B cell (primary cell): Measurements from ENCODE around the gene RBM19.

ENCODE experiments used
- CTCF ChIP-seq: fragments of 200-600 bp; IDR thresholded peaks from one replicate; pipeline ENCODE4 v1.8.0; 2022; ENCODE audit warnings: antibody characterized with exemption, mild to moderate bottlenecking
- EZH2 ChIP-seq: IDR thresholded peaks from 2 replicates; pipeline ENCODE4 v1.6.1; 2012; ENCODE audit warnings: borderline replicate concordance, low read depth, mild to moderate bottlenecking, moderate library complexity, low read length; ENCODE audit not compliant: insufficient read depth, poor library complexity, severe bottlenecking

DNA sequence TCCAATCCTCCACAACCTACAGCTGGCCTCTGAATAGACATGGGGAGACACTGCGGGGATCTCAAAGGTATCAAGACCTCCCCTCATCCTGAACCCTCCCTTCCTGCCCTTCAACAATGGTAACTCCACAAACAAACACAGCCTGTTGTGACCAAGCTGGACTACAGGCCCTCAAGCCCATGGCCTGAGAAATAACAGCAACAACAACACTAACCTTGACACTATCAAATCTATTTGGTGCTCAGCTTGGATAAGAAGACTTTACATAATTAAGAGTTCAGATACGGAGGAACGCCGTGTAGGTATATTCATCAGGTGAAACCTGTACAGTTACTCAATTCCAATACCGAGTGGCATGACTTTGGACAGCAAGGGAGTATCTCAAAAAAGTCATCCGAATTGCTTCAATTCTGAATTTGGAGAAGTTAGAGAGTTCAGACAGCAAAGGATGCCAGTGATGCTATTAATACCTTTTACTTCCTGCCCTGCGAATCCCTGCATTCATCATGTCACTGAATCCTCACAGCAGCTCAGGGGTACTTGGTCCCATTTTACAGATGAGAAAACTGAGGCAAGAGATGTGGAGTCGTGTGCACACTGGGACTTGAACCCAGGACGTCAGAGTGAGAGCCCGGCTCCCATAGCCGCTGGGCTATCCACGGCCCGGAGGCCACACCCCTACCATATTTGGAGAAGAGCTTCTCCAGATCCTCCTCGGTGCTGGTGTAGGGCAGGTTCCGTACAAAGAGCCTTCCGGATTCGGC lies 17.8 kb downstream of the RBM19 start:
- TF ChIP-seq CTCF (no peak), EZH2 (no peak)
